SK-N-SH treated with all-trans-retinoic acid at 6 μM for 48 hours (cell line): ENCODE data around the gene PON3.
"Not testable (repeated sequence)": the region's sequence is repeated elsewhere in the genome, so short reads cannot be mapped to it uniquely, and the experiment has no call there.

Source experiments
- ATAC-seq: fragments of 200-7000 bp; cut with Tn5 transposase; 3 replicates; pipeline ENCODE4 v1.9.1; 2020; ENCODE audit warnings: mild to moderate bottlenecking, moderate library complexity
- ARNTL ChIP-seq: fragments of 450-650 bp; formaldehyde crosslinking; IDR thresholded peaks from 2 replicates; pipeline ENCODE4 v1.5.0; 2020; ENCODE audit warnings: low read depth, mild to moderate bottlenecking, moderate library complexity, borderline replicate concordance
- BACH2 ChIP-seq: fragments of 250-450 bp; sonication (Bioruptor Pico); IDR thresholded peaks from 2 replicates; pipeline ENCODE4 v1.9.0; 2021; ENCODE audit warnings: mild to moderate bottlenecking, borderline replicate concordance
- CSDC2 ChIP-seq: fragments of 250-450 bp; sonication (Bioruptor Pico); IDR thresholded peaks from 2 replicates; pipeline ENCODE4 v1.5.0; 2020; ENCODE audit warnings: mild to moderate bottlenecking, moderate library complexity
- ESRRG ChIP-seq: fragments of 250-450 bp; sonication (Bioruptor Pico); IDR thresholded peaks from 2 replicates; pipeline ENCODE4 v1.6.1; 2021; ENCODE audit warnings: mild to moderate bottlenecking
- GLIS3 ChIP-seq: fragments of 250-450 bp; sonication (Bioruptor Pico); IDR thresholded peaks from 2 replicates; pipeline ENCODE4 v1.5.0; 2020; ENCODE audit warnings: mild to moderate bottlenecking, moderate library complexity
- ISL1 ChIP-seq: fragments of 250-450 bp; sonication (Bioruptor Pico); IDR thresholded peaks from 2 replicates; pipeline ENCODE4 v2.1.2; 2022; ENCODE audit warnings: mild to moderate bottlenecking, moderate library complexity
- OSR1 ChIP-seq: fragments of 250-450 bp; sonication (Bioruptor Pico); IDR thresholded peaks from 2 replicates; pipeline ENCODE4 v1.8.0; 2022; ENCODE audit warnings: moderate library complexity, mild to moderate bottlenecking, inconsistent platforms
- PPARA ChIP-seq: fragments of 250-450 bp; sonication (Bioruptor Pico); IDR thresholded peaks from 2 replicates; pipeline ENCODE4 v1.5.0; 2020; ENCODE audit warnings: mild to moderate bottlenecking, borderline replicate concordance
- RARB ChIP-seq: fragments of 250-450 bp; sonication (Bioruptor Pico); IDR thresholded peaks from 2 replicates; pipeline ENCODE4 v1.8.0; 2021; ENCODE audit warnings: mild to moderate bottlenecking, moderate library complexity
- SNAI2 ChIP-seq: fragments of 250-450 bp; sonication (Bioruptor Pico); IDR thresholded peaks from 2 replicates; pipeline ENCODE4 v1.5.0; 2020; ENCODE audit warnings: mild to moderate bottlenecking, moderate library complexity
- TCF4 ChIP-seq: fragments of 250-450 bp; sonication (Bioruptor Pico); IDR thresholded peaks from 2 replicates; pipeline ENCODE4 v1.8.0; 2021; ENCODE audit warnings: mild to moderate bottlenecking, moderate library complexity, borderline replicate concordance
- TOX ChIP-seq: fragments of 250-450 bp; sonication (Bioruptor Pico); IDR thresholded peaks from 2 replicates; pipeline ENCODE4 v1.8.0; 2021; ENCODE audit warnings: mild to moderate bottlenecking, moderate library complexity, borderline replicate concordance
- ZC3H10 ChIP-seq: fragments of 250-450 bp; sonication (Bioruptor Pico); IDR thresholded peaks from 2 replicates; pipeline ENCODE4 v1.5.1; 2021; ENCODE audit warnings: mild to moderate bottlenecking, moderate library complexity
- ZFP3 ChIP-seq: fragments of 250-450 bp; sonication (Bioruptor Pico); IDR thresholded peaks from 2 replicates; pipeline ENCODE4 v1.5.0; 2020; ENCODE audit warnings: mild to moderate bottlenecking, moderate library complexity
- ZFP30 ChIP-seq: fragments of 450-650 bp; formaldehyde crosslinking; IDR thresholded peaks from 2 replicates; pipeline ENCODE4 v1.5.0; 2022; ENCODE audit warnings: mild to moderate bottlenecking, moderate library complexity
- ZNF565 ChIP-seq: fragments of 450-650 bp; formaldehyde crosslinking; conservative IDR thresholded peaks from 2 replicates; pipeline ENCODE4 v1.5.0; 2020; ENCODE audit warnings: low read depth, mild to moderate bottlenecking, moderate library complexity
- ZNF70 ChIP-seq: fragments of 450-650 bp; formaldehyde crosslinking; IDR thresholded peaks from 2 replicates; pipeline ENCODE4 v1.5.0; 2020; ENCODE audit warnings: mild to moderate bottlenecking, moderate library complexity
- ZNF8 ChIP-seq: fragments of 450-650 bp; formaldehyde crosslinking; IDR thresholded peaks from 2 replicates; pipeline ENCODE4 v1.5.0; 2020; ENCODE audit warnings: mild to moderate bottlenecking, moderate library complexity
- TF ChIP-seq, protein P1 (sequence below): fragments of 250-450 bp; sonication (Bioruptor Pico); IDR thresholded peaks from 2 replicates; pipeline ENCODE4 v1.8.0; 2020; ENCODE audit warnings: mild to moderate bottlenecking, moderate library complexity, borderline replicate concordance
- TF ChIP-seq, protein P2 (sequence below): fragments of 250-450 bp; sonication (Bioruptor Pico); IDR thresholded peaks from 2 replicates; pipeline ENCODE4 v1.5.0; 2020; ENCODE audit warnings: mild to moderate bottlenecking, moderate library complexity
- TF ChIP-seq, protein P3 (sequence below): fragments of 250-450 bp; sonication (Bioruptor Pico); IDR thresholded peaks from 2 replicates; pipeline ENCODE4 v1.8.0; 2021; ENCODE audit warnings: low read depth, mild to moderate bottlenecking, moderate library complexity, borderline replicate concordance

The PON3 gene

DNA sequence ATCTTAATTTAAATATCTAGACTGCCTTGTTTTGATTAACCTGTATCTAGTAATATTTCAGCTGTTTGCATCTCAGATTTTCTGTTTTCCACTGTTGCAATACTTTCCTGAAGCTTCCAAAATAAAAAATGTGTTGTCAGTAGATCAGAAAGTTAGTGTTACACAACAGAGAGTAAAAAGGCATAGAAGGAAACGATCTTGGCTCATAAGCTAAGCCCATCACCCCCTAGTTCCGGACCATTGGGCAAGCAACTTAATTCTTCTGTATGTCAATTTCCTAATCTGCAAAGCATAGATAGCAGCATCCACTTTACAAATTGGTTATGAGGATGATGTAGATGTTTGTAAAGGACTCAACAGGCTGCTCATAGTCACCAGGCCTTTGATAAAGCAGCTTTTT, 4.4 kb downstream of the PON3 start (continued):
- TF ChIP-seq, protein P1, sequence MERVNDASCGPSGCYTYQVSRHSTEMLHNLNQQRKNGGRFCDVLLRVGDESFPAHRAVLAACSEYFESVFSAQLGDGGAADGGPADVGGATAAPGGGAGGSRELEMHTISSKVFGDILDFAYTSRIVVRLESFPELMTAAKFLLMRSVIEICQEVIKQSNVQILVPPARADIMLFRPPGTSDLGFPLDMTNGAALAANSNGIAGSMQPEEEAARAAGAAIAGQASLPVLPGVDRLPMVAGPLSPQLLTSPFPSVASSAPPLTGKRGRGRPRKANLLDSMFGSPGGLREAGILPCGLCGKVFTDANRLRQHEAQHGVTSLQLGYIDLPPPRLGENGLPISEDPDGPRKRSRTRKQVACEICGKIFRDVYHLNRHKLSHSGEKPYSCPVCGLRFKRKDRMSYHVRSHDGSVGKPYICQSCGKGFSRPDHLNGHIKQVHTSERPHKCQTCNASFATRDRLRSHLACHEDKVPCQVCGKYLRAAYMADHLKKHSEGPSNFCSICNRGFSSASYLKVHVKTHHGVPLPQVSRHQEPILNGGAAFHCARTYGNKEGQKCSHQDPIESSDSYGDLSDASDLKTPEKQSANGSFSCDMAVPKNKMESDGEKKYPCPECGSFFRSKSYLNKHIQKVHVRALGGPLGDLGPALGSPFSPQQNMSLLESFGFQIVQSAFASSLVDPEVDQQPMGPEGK (CRISPR knock-in tag) = no peak
- no peak for TF ChIP-seq ZNF565 (CRISPR knock-in tag)
- TF ChIP-seq, protein P2, sequence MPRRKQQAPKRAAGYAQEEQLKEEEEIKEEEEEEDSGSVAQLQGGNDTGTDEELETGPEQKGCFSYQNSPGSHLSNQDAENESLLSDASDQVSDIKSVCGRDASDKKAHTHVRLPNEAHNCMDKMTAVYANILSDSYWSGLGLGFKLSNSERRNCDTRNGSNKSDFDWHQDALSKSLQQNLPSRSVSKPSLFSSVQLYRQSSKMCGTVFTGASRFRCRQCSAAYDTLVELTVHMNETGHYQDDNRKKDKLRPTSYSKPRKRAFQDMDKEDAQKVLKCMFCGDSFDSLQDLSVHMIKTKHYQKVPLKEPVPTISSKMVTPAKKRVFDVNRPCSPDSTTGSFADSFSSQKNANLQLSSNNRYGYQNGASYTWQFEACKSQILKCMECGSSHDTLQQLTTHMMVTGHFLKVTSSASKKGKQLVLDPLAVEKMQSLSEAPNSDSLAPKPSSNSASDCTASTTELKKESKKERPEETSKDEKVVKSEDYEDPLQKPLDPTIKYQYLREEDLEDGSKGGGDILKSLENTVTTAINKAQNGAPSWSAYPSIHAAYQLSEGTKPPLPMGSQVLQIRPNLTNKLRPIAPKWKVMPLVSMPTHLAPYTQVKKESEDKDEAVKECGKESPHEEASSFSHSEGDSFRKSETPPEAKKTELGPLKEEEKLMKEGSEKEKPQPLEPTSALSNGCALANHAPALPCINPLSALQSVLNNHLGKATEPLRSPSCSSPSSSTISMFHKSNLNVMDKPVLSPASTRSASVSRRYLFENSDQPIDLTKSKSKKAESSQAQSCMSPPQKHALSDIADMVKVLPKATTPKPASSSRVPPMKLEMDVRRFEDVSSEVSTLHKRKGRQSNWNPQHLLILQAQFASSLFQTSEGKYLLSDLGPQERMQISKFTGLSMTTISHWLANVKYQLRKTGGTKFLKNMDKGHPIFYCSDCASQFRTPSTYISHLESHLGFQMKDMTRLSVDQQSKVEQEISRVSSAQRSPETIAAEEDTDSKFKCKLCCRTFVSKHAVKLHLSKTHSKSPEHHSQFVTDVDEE (CRISPR knock-in tag) = no peak
- TF ChIP-seq ISL1 (CRISPR knock-in tag) = no peak
- no peak for TF ChIP-seq ESRRG
- TF ChIP-seq ZNF70 (CRISPR knock-in tag) = no peak
- TF ChIP-seq OSR1 = no peak

DNA sequence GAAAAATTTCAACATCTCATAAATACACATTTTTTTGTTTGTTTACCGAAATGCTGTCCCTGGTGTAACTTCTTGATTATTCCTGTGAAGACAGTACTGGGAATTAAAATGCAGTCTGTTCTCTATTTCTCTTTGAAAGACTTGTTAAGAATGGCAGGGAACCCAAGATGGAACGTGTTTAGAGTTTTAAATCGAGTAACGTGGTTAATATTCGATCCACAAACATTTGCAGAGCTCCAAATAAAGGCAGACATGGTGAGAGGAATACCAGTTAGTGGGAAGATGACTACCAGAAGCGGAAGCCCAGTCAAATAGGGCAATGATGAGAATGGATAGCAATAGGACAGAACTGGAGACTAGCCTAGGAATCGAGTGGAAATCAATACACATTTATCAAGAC, 6.7 kb downstream of the PON3 start:
- no peak for ATAC-seq
- TF ChIP-seq ISL1 (CRISPR knock-in tag) = no peak
- TF ChIP-seq TOX (CRISPR knock-in tag) = no peak
- TF ChIP-seq ZFP30 = no peak
- TF ChIP-seq BACH2 (CRISPR knock-in tag) = no peak
- TF ChIP-seq ARNTL (CRISPR knock-in tag) = no peak
- no peak for TF ChIP-seq SNAI2 (CRISPR knock-in tag)
- no peak for TF ChIP-seq GLIS3 (CRISPR knock-in tag)
- TF ChIP-seq ZC3H10 (CRISPR knock-in tag) = no peak
- TF ChIP-seq ESRRG = no peak
- TF ChIP-seq TCF4 (CRISPR knock-in tag) = no peak
- no peak for TF ChIP-seq ZFP3 (CRISPR knock-in tag)
- no peak for TF ChIP-seq ZNF8 (CRISPR knock-in tag)

DNA sequence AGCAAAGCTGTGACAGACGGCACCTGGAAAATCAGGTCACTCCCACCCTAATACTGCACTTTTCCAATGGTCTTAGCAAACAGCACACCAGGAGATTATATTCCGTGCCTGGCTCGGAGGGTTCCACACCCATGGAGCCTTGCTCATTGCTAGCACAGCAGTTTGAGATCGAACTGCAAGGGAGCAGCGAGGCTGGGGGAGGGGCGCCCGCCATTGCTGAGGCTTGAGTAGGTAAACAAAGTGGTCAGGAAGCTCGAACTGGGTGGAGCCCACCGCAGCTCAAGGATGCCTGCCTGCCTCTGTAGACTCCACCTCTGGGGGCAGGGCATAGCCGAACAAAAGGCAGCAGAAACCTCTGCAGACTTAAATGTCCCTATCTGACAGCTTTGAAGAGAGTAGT, 16.7 kb downstream of the PON3 start:
- ATAC-seq = not testable (repeated sequence)

DNA sequence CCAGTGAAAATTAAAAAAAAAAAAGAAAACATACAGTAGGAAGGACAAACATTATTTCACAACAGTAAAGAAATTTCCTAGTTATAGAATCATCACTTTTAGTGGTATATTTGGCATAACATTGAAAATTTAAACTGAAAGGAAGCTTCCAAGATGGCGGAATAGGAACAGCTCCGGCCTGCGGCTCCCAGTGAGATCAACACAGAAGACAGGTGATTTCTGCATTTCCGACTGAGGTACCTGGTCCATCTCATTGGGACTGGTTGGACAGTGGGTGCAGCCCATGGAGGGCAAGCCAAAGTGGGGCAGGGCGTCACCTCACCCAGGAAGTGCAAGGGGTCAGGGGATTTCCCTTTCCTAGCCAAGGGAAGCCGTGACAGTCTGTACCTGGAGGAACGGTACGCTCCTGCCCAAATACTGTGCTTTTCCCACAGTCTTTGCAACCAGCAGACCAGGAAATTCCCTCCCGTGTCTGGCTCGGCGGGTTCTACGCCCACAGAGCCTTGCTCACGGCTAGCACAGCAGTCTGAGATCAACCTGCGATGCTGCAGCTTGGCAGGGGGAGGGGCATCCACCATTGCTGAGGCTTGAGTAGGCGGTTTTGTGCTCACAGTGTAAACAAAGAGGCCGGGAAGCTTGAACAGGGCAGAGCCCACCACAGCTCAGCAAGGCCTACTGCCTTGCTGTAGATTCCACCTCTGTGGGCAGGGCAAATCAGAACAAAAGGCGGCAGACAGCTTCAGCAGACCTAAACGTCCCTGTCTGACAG, 19.4 kb downstream of the PON3 start:
- no peak for ATAC-seq
- TF ChIP-seq ZNF565 (CRISPR knock-in tag) (no peak), ISL1 (CRISPR knock-in tag) (no peak), RARB (CRISPR knock-in tag) (no peak), PPARA (CRISPR knock-in tag) (no peak), BACH2 (CRISPR knock-in tag) (no peak), CSDC2 (CRISPR knock-in tag) (no peak), GLIS3 (CRISPR knock-in tag) (no peak), ZNF70 (CRISPR knock-in tag) (no peak), ZC3H10 (CRISPR knock-in tag) (no peak)
- TF ChIP-seq, protein P2 (CRISPR knock-in tag) = no peak
- TF ChIP-seq, protein P3, sequence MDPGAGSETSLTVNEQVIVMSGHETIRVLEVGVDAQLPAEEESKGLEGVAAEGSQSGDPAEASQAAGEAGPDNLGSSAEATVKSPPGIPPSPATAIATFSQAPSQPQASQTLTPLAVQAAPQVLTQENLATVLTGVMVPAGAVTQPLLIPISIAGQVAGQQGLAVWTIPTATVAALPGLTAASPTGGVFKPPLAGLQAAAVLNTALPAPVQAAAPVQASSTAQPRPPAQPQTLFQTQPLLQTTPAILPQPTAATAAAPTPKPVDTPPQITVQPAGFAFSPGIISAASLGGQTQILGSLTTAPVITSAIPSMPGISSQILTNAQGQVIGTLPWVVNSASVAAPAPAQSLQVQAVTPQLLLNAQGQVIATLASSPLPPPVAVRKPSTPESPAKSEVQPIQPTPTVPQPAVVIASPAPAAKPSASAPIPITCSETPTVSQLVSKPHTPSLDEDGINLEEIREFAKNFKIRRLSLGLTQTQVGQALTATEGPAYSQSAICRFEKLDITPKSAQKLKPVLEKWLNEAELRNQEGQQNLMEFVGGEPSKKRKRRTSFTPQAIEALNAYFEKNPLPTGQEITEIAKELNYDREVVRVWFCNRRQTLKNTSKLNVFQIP (CRISPR knock-in tag) = no peak
- TF ChIP-seq, all 23 proteins: peak for 0
